ENCODE measurements around the gene CFLAR.
"Not testable (repeated sequence)": the region's sequence is repeated elsewhere in the genome, so short reads cannot be mapped to it uniquely, and the experiment has no call there.

The CFLAR gene

GRCh38 chr2:201144101-201145051 is 28.4 kb downstream of the CFLAR start:
- 0 out of 2 replicates have a peak, but pooled peaks have one; percentile 9 for TF ChIP-seq POLR2A (IDR thresholded peaks at IDR 0.05; ENCODE audit: low read depth, low read length)
- TF ChIP-seq SPI1 (IDR thresholded peaks at IDR 0.05; ENCODE audit: low read depth, low read length) = no peak
- DNase-seq (ENCODE audit: insufficient read length, low spot score) (no peak), FAIRE-seq (no peak)

DNA sequence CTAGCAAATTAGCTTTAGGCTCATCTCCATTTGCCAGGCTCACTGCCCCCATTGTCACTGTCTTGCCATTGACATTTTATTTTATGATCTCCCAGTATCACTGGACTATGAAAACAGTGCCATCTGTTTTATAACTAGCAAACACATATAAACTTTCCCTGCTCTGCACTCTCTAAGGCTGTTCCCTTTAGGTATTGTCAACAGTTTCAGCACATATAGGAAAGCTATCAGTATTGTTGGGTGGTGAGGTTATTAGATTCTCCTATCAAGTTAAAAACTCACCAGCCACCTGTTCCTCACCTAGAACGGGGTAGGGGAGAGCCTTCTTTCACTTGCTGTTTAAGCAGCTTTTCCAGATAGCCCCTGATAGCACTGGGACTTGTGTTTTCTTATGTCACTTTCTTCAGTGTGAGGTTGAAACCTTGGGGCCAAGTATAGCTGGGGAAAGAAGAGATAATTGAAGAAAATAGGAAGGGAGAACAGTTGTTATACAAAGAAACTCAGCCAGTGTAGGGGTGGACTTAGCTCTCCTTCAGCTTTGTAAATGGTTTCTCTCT is 32.5 kb downstream of the CFLAR start:
- DNase-seq (ENCODE audit: insufficient read length, low spot score) (no peak), FAIRE-seq (no peak)
- no peak for TF ChIP-seq SPI1 (IDR thresholded peaks at IDR 0.05; ENCODE audit: low read depth, low read length)

DNA sequence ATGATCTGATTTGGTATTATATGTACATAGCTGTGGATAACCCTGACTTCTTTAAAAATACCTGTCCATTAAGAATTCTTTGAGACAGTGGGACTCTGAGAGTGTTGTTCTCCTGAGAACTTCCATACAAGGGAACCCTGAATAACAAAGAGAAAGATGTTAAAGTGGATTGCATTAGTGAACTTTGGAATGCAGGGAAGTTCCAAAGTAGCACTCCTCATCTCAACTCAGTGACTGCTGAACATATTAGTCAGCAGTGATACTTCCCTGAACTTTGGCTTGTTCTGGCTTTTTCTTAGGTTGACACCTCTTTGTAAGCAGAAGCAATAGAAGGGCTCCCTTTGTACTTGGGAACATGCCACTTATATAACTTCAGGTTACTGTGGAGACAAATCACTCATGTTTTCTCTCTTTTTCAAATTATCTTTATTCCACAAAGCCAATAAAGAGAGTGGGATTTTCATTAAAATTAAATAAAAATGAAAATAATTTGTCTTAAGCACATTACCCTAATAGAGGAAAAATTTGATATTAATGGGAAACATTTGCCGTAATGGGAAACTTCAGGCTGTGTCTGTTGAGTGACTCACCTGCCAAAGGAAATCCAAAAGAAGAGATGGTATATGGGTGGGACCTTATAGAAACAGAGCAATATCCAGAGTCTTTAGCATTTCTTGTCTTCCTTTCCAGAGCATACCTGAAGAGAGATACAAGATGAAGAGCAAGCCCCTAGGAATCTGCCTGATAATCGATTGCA is 33.3 kb downstream of the CFLAR start:
- no peak for FAIRE-seq
- DNase-seq (ENCODE audit: insufficient read length, low spot score) = no peak
- TF ChIP-seq PAX5 (IDR thresholded peaks at IDR 0.05; ENCODE audit: insufficient read depth, low read length, severe bottlenecking) (no peak), POU2F2 (IDR thresholded peaks at IDR 0.05; ENCODE audit: low read depth, low read length) (no peak), POLR2A (IDR thresholded peaks at IDR 0.05; ENCODE audit: low read depth, low read length) (no peak), TAF1 (IDR thresholded peaks at IDR 0.05; ENCODE audit: low read depth, low read length) (no peak), POLR2AphosphoS5 (IDR thresholded peaks at IDR 0.05; ENCODE audit: low read depth, low read length) (no peak)

- FAIRE-seq; DNase-seq (ENCODE audit: insufficient read length, low spot score): not testable (repeated sequence)
These were observed 33.8 kb downstream of the CFLAR start for GRCh38 chr2:201149821-201150165.

DNA sequence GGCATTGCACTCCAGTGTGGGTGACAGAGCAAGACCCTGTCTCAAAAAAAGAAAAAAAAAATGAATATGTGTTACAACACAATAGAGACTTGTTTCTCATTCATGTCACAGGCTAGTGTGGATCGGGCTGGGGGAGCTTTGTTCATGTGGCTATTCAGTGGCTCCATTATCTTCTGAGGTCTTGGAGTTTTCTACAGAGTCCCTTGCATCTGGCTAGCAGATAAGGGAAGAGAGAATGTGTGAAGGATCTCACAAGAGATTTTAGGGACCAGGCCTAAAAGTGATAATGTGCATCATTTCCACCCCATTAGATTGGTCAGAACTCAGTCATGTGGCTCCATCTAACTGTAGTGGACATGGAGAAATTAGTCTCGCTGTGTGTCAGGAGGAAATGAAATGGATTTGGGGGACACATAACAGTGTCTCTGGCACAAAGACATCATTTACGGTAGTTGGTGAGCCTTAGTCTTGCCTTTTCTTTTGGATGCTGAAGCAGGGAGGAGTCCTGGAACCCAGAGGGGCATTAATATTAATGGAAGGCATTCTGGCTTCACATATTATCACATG is 34.6 kb downstream of the CFLAR start:
- DNase-seq (ENCODE audit: insufficient read length, low spot score) = no peak
- no peak for TF ChIP-seq TAF1 (IDR thresholded peaks at IDR 0.05; ENCODE audit: low read depth, low read length)
- TF ChIP-seq PAX5 (IDR thresholded peaks at IDR 0.05; ENCODE audit: insufficient read depth, low read length, severe bottlenecking) = no peak
- no peak for TF ChIP-seq SPI1 (IDR thresholded peaks at IDR 0.05; ENCODE audit: low read depth, low read length)
- no peak for TF ChIP-seq POLR2A (IDR thresholded peaks at IDR 0.05; ENCODE audit: low read depth, low read length)
- no peak for TF ChIP-seq POLR2AphosphoS5 (IDR thresholded peaks at IDR 0.05; ENCODE audit: low read depth, low read length)
- TF ChIP-seq POU2F2 (IDR thresholded peaks at IDR 0.05; ENCODE audit: low read depth, low read length) = no peak
- no peak for FAIRE-seq

DNA sequence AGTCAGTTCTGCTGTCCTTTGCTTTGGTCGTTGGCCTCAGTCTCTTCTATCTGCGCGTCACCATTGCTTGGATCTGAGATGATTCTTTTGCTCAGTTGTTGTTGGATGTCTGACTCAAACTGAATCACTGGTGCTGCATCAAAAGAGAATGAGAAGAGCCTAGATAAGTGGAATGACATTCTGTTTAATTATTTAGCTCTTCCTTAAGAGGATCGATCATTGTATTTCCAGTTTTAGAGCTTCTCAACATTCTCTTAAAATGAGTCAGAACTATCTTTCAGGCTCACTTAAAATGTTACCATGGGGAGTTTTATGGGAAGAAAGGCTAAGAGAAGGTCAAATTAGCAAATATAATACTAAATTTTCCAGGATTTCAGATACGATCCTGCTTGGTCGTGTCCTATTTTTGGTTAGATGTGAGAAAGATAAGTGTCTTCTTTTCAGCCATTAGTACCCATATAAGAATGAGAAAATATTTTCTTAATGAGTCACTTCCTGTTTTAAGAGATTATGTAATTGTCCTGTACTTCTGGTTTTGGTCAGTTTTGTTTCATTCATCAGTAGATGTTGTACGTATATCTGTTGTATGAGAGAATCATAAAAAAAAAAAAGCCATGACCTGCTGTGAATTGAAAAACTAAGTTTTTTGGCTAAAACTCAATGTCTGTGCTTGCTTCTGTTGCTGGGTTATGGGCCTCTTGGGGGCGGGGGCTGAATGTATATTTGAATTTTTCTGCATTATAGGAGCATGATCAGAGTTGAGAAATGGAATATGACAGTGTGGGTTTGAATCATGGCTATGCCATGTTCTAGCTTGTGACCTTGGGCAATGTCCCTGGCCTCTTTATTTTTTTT is 35.4 kb downstream of the CFLAR start:
- TF ChIP-seq POLR2AphosphoS5 (IDR thresholded peaks at IDR 0.05; ENCODE audit: low read depth, low read length) = no peak
- peak; percentile 68 for TF ChIP-seq SPI1 (IDR thresholded peaks at IDR 0.05; ENCODE audit: low read depth, low read length)
- DNase-seq (ENCODE audit: insufficient read length, low spot score) (no peak), FAIRE-seq (no peak)

- no peak for FAIRE-seq
- no peak for TF ChIP-seq POLR2A (IDR thresholded peaks at IDR 0.05; ENCODE audit: low read depth, low read length)
- TF ChIP-seq SPI1 (IDR thresholded peaks at IDR 0.05; ENCODE audit: low read depth, low read length) = no peak
- no peak for TF ChIP-seq PAX5 (IDR thresholded peaks at IDR 0.05; ENCODE audit: insufficient read depth, low read length, severe bottlenecking)
- TF ChIP-seq POU2F2 (IDR thresholded peaks at IDR 0.05; ENCODE audit: low read depth, low read length) = no peak
- no peak for DNase-seq (ENCODE audit: insufficient read length, low spot score)
These were observed 36.6 kb downstream of the CFLAR start for GRCh38 chr2:201152517-201152916.

- FAIRE-seq = no peak
- TF ChIP-seq POLR2A (IDR thresholded peaks at IDR 0.05; ENCODE audit: low read depth, low read length) = no peak
- no peak for DNase-seq (ENCODE audit: insufficient read length, low spot score)
These were observed 37.2 kb downstream of the CFLAR start for GRCh38 chr2:201152999-201153815.

GRCh38 chr2:201154615-201155399 is 38.8 kb downstream of the CFLAR start:
- DNase-seq (ENCODE audit: insufficient read length, low spot score) (no peak), FAIRE-seq (no peak)
- TF ChIP-seq TAF1 (IDR thresholded peaks at IDR 0.05; ENCODE audit: low read depth, low read length) (no peak), POLR2A (IDR thresholded peaks at IDR 0.05; ENCODE audit: low read depth, low read length) (no peak), POU2F2 (IDR thresholded peaks at IDR 0.05; ENCODE audit: low read depth, low read length) (no peak), SPI1 (IDR thresholded peaks at IDR 0.05; ENCODE audit: low read depth, low read length) (no peak), POLR2AphosphoS5 (IDR thresholded peaks at IDR 0.05; ENCODE audit: low read depth, low read length) (no peak), PAX5 (IDR thresholded peaks at IDR 0.05; ENCODE audit: insufficient read depth, low read length, severe bottlenecking) (no peak)
